ENCODE data around the gene PIGR.

DNA sequence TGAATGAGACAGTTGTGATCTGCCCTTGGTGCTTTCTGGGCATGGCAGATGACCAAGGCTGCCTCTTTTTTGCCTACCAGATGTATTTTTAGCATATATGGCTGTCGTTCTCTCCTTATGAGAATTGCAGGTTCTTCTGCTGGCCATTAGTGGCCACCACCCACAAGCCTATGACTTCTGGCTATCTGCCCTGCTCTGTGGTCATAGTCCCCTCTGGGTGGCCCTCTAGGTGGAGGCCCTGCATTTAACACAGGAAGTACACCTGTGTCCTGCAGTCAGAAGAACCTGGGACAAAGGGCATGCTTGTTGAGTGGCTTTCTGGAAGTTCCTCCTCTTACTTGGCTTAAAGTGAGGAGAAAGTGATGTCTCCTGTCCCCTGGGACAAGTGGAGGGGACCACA, 17.5 kb upstream of the PIGR start:
- TF ChIP-seq SMARCB1 (IDR thresholded peaks at IDR 0.05; ENCODE audit: insufficient read length, low read depth) (no peak), TAF1 (IDR thresholded peaks at IDR 0.05; ENCODE audit: control insufficient read depth, extremely low read depth, insufficient read depth, low read length, severe bottlenecking) (no peak), CTCF (IDR thresholded peaks at IDR 0.05 in 2 of 3, conservative IDR thresholded peaks at IDR 0.05 in 1 of 3; ENCODE audit: insufficient read depth in 2 of 3, low read depth in 1 of 3, low read length in 3 of 3) (peak; percentile 40 to 72 (median 51); a peak in 5 of 6 replicates)
